ENCODE data around the gene SLC15A5.

SLC15A5 gene

DNA sequence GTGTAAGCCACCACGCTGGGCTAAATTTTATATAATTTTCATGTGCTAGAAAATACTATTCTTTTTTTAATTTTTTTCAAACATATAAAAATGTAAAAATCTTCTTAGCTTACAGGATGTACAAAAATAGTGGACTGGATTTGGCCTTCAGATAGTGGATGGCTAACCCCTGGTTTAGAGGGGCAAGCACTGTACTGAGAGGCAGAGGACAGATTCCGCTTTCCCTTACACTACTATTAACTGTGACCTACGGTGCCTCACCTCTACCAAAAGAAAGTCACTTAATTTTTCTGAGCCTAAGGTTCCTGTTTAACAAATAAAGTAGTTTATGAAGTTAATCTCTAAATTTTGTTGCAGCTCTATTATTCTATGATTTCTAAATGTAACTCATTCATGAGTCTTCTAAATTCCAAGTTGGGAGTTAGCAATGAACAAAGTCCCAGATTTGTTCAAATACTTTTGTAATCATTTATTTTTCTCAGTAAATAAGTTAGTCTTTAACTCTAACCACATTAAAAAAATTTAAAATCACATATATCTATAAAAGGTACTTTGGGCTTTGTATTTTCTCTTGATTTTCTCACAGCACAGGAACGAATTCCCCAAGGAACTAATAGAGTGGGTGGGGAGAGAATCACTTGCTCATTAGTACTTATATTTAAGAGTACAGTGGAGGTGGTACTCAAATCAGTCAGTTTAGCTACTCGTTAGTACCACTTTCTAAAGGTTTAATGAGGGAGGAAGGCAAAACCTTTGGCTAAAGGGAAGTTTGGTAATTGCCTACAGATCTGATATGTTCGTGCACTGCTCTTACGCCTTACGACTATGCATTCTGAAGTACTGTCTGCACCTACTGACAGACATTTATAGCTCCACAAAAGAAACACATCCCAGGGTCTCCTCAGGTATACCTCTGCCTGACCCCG lies 33.7 kb downstream of the SLC15A5 start:
- no peak overlapping the region for H3K4me3 ChIP-seq (ENCODE audit: low read length)
- no peaks in the 10 kb centered on the region for H3K27me3 ChIP-seq (ENCODE audit: insufficient read depth, low read length)
- no peaks in the 10 kb centered on the region for H3K4me1 ChIP-seq (ENCODE audit: insufficient read depth, low read length)
- H3K36me3 ChIP-seq (ENCODE audit: insufficient read depth, low read length) = no peaks in the 10 kb centered on the region
- no peak overlapping the region for H2AFZ ChIP-seq (ENCODE audit: low read depth, low read length)
- no peaks in the 10 kb centered on the region for H3K9me3 ChIP-seq (ENCODE audit: low read length)

DNA sequence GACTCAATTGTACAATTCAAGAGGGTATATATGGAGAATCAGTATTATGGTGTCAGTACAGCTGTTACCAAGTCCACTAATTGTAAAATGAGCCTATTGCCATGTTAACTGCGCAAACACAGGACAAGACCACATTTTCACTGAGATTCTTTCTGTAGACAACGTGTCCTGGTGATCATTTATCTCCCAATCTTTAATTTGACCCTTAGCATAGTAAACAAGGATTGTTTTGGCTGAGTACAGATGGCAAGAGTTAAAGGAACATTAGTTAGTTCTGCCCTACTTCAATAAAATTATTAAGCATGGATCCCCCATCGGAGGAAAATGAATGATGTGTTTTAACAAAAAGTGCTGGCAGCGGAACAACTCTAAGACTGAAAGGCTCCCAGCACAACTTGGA lies 36.1 kb downstream of the SLC15A5 start:
- H3K4me3 ChIP-seq (ENCODE audit: low read length) = no peak overlapping the region

DNA sequence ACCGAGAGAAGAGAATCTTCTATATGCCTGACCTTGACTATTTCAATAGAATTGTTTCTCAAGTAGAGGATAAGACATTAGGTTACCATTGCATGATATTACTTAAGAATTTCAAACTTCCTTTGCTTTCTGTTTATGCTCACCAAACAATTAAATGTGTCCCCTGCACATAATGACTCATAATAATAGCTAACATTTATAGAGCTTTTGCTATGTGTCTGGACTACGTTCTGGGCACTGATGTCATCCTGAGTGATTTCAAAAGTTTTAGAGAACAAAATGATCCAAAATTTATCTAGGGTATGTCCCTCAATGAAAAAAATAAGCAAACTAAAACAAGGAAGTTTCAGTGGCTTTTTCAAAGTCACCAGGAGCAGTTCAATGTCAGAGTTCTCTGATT lies 38.8 kb downstream of the SLC15A5 start:
- Histone ChIP-seq H2AFZ (ENCODE audit: low read depth, low read length) (no peak overlapping the region), H3K9me3 (ENCODE audit: low read length) (no peaks in the 10 kb centered on the region), H3K27me3 (ENCODE audit: insufficient read depth, low read length) (no peaks in the 10 kb centered on the region), H3K36me3 (ENCODE audit: insufficient read depth, low read length) (no peaks in the 10 kb centered on the region), H3K4me3 (ENCODE audit: low read length) (no peak overlapping the region), H3K4me1 (ENCODE audit: insufficient read depth, low read length) (no peaks in the 10 kb centered on the region)

More for the DNA sequence above, 36.1 kb downstream of the SLC15A5 start:
- Histone ChIP-seq H3K27me3 (ENCODE audit: insufficient read depth, low read length) (no peaks in the 10 kb centered on the region), H3K4me1 (ENCODE audit: insufficient read depth, low read length) (no peaks in the 10 kb centered on the region), H2AFZ (ENCODE audit: low read depth, low read length) (no peak overlapping the region), H3K9me3 (ENCODE audit: low read length) (no peaks in the 10 kb centered on the region), H3K36me3 (ENCODE audit: insufficient read depth, low read length) (no peaks in the 10 kb centered on the region)

DNA sequence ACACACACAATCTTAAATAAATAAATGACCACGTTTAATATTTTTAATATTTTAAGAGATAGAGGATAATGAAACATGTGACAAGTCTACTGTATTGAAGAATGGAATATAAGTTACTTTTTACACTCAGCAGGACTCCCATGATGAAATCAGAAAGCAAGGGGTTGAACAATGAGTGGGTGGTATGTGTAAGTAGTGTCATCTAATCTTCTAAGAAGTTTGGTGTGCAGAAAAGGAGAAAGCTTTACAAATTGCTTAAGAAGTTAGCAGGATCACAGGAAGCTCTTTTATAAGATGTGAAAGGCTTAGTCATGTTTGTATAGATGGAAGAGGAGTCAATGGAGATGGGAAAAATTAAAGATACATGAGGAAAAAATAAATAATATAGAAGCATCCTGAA lies 47.8 kb downstream of the SLC15A5 start:
- no peak overlapping the region for H2AFZ ChIP-seq (ENCODE audit: low read depth, low read length)
- H3K36me3 ChIP-seq (ENCODE audit: insufficient read depth, low read length) = no peaks in the 10 kb centered on the region
- H3K4me1 ChIP-seq (ENCODE audit: insufficient read depth, low read length) = peaks cover 3% of the 10 kb centered on the region
- H3K27me3 ChIP-seq (ENCODE audit: insufficient read depth, low read length) = no peaks in the 10 kb centered on the region
- no peaks in the 10 kb centered on the region for H3K9me3 ChIP-seq (ENCODE audit: low read length)
- no peak overlapping the region for H3K4me3 ChIP-seq (ENCODE audit: low read length)

DNA sequence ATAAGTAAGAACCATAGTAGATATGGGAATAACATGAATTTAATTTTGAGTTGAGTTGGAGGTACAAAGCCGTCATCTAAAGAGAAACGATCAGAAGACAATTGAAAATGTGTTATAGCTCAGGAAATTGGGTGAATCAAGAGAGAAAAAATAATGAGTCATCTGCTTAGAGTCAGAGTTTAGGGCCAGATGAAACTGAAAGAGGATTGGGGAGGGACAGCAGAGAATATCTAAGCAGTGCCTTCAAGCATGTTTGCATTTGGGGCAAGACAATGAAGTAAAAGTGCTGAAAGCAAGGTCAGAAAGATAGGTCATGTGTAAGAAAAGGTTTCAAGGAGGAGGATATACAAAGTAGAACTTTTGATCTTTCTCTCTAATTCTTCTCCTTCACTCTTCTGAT lies 49.4 kb downstream of the SLC15A5 start:
- Histone ChIP-seq H3K9me3 (ENCODE audit: low read length) (no peaks in the 10 kb centered on the region), H3K36me3 (ENCODE audit: insufficient read depth, low read length) (no peaks in the 10 kb centered on the region), H3K4me3 (ENCODE audit: low read length) (no peak overlapping the region), H3K4me1 (ENCODE audit: insufficient read depth, low read length) (peaks cover 3% of the 10 kb centered on the region), H2AFZ (ENCODE audit: low read depth, low read length) (no peak overlapping the region), H3K27me3 (ENCODE audit: insufficient read depth, low read length) (no peaks in the 10 kb centered on the region)

DNA sequence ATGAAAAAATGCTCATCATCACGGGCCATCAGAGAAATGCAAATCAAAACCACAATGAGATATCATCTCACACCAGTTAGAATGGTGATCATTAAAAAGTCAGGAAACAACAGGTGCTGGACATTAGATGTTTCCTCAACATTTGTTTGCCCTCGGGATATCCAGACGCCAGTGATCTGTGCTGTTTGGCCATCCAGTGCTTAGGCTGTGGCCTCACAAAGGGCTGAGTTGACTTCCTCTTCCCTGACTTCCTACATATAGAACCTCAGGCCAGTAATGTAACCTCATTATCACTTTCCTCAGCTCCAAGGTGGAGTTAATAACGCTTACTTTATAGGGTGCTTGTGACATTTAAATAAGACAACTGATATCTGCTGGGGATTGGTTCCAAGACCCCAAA lies 51.8 kb downstream of the SLC15A5 start:
- Histone ChIP-seq H3K27me3 (ENCODE audit: insufficient read depth, low read length) (no peaks in the 10 kb centered on the region), H2AFZ (ENCODE audit: low read depth, low read length) (no peak overlapping the region), H3K9me3 (ENCODE audit: low read length) (no peaks in the 10 kb centered on the region), H3K36me3 (ENCODE audit: insufficient read depth, low read length) (no peaks in the 10 kb centered on the region), H3K4me3 (ENCODE audit: low read length) (no peak overlapping the region), H3K4me1 (ENCODE audit: insufficient read depth, low read length) (peaks cover 3% of the 10 kb centered on the region)

DNA sequence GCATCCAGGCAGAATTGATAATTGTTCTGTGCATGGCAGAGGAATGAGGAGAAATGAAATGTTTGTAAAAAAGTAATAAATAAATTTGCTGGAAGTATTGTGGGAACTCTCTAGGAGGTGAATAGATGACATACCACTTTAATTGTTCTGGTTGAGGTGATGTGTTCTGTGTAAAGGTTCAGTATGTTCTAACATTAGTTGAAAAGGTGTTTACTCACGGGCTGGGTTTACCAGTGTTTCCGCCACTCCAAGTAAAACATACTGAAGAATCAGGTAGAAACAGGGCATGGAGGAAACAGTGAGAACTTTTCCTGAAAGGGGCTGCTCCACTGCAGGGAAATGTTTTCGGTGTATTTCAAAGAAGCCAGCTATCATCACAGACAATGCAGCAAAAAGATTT lies 53.3 kb downstream of the SLC15A5 start:
- Histone ChIP-seq H2AFZ (ENCODE audit: low read depth, low read length) (no peak overlapping the region), H3K27me3 (ENCODE audit: insufficient read depth, low read length) (no peaks in the 10 kb centered on the region)

DNA sequence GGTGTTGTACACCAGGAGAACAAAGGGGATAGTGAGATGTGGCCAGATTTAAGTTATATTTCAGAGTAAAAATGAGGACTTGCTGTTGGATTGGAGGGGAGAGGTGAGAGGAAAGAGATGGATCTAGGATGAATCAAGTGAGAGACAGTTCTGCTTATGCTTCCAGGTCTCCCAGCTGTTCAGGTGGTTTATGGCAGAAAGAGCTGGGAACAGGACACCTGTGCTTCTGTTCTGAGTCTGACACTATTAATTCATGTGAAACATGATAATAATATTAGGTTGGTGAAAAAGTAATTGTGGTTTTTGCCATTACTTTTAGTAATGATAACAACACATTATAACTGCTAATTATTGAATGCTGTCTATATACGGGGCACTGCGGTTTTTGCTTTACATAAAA lies 55.7 kb downstream of the SLC15A5 start:
- no peaks in the 10 kb centered on the region for H3K36me3 ChIP-seq (ENCODE audit: insufficient read depth, low read length)

More for the DNA sequence above, 53.3 kb downstream of the SLC15A5 start:
- Histone ChIP-seq H3K9me3 (ENCODE audit: low read length) (no peaks in the 10 kb centered on the region), H3K4me1 (ENCODE audit: insufficient read depth, low read length) (peaks cover 3% of the 10 kb centered on the region), H3K4me3 (ENCODE audit: low read length) (no peak overlapping the region), H3K36me3 (ENCODE audit: insufficient read depth, low read length) (no peaks in the 10 kb centered on the region)

DNA sequence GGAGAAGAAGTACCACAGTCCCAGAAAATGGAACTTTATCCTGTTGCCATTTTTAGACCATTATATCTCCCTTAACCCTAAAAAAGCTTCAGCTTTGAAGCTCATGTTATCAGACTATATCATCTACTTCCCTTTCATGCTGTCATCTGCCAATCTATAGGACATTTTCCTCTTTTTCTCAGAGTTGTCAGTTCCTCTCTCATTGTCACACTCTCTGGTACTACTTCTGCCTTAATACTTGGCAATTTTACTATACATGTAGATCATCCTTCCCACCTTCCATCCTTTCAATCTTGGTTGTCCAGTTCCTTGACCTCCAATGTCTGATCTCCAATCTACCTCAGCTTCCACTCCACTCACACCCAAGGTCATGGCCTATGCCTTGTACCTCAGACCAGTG lies 57.4 kb downstream of the SLC15A5 start:
- Histone ChIP-seq H3K4me3 (ENCODE audit: low read length) (no peak overlapping the region), H3K4me1 (ENCODE audit: insufficient read depth, low read length) (no peaks in the 10 kb centered on the region), H3K27me3 (ENCODE audit: insufficient read depth, low read length) (no peaks in the 10 kb centered on the region), H2AFZ (ENCODE audit: low read depth, low read length) (no peak overlapping the region), H3K9me3 (ENCODE audit: low read length) (no peaks in the 10 kb centered on the region), H3K36me3 (ENCODE audit: insufficient read depth, low read length) (no peaks in the 10 kb centered on the region)

More for the DNA sequence above, 55.7 kb downstream of the SLC15A5 start:
- Histone ChIP-seq H2AFZ (ENCODE audit: low read depth, low read length) (no peak overlapping the region), H3K4me1 (ENCODE audit: insufficient read depth, low read length) (no peaks in the 10 kb centered on the region), H3K4me3 (ENCODE audit: low read length) (no peak overlapping the region), H3K27me3 (ENCODE audit: insufficient read depth, low read length) (no peaks in the 10 kb centered on the region), H3K9me3 (ENCODE audit: low read length) (no peaks in the 10 kb centered on the region)

DNA sequence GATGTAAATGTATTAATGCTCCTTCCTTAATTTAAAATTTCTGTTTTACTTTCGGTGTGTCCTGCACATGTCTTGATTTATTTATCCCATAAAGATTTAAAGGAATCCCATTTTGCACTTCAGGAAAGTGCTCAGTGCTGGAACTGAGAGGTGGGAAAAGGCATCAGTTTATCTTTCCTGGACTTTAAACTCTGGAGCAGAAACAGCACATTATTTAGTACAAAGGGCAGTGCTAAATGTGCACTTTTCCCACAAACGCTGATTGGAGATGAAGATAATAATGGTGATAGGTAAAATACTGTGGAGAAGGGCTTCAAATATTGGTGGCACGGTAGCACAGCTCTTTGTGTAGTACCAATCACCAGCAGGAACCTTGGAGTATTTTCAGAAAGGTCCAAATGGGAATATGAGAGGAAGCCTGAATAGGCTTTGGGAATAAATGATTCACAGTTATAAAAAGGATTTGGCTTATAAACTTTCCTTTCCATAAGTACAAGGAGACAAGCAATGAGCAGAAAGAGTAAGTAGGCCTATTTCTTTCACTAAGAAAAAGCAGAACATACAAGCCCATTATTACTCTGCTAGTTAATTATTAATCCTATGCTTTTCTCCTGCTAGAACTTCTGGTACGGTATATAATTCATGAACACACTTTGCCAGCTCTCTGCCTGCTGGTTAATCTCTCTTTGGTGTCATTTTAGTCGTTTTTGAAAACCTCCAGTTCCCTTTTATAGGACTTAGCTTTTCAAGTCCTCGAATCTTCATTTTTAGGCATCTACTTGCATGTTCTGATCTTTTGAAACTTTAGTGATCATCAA lies 58.3 kb downstream of the SLC15A5 start:
- no peaks in the 10 kb centered on the region for H3K36me3 ChIP-seq (ENCODE audit: insufficient read depth, low read length)
- no peak overlapping the region for H2AFZ ChIP-seq (ENCODE audit: low read depth, low read length)
- H3K27me3 ChIP-seq (ENCODE audit: insufficient read depth, low read length) = no peaks in the 10 kb centered on the region
- H3K4me3 ChIP-seq (ENCODE audit: low read length) = no peak overlapping the region
- H3K9me3 ChIP-seq (ENCODE audit: low read length) = no peaks in the 10 kb centered on the region
- no peaks in the 10 kb centered on the region for H3K4me1 ChIP-seq (ENCODE audit: insufficient read depth, low read length)

DNA sequence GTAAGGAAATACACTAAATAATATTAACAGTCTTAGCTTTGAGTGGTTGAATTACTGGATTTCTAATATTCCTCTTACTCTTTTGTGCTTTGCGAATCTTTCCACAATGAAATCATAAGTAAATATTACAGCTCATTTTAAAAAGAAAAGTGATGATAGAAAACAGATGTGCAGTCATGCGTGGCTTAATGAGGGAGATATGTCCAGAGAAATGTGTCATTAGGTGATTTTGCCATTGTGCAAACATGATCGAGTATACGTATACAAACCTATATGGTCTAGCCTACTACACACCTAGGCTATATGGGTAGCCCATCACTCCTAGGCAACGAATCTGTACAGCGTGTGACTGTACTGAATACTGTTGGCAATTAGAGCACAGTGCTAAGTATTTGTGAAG lies 59.3 kb downstream of the SLC15A5 start:
- no peaks in the 10 kb centered on the region for H3K27me3 ChIP-seq (ENCODE audit: insufficient read depth, low read length)
- H3K9me3 ChIP-seq (ENCODE audit: low read length) = no peaks in the 10 kb centered on the region
- H3K4me1 ChIP-seq (ENCODE audit: insufficient read depth, low read length) = no peaks in the 10 kb centered on the region
- no peak overlapping the region for H2AFZ ChIP-seq (ENCODE audit: low read depth, low read length)
- H3K36me3 ChIP-seq (ENCODE audit: insufficient read depth, low read length) = no peaks in the 10 kb centered on the region
- no peak overlapping the region for H3K4me3 ChIP-seq (ENCODE audit: low read length)

DNA sequence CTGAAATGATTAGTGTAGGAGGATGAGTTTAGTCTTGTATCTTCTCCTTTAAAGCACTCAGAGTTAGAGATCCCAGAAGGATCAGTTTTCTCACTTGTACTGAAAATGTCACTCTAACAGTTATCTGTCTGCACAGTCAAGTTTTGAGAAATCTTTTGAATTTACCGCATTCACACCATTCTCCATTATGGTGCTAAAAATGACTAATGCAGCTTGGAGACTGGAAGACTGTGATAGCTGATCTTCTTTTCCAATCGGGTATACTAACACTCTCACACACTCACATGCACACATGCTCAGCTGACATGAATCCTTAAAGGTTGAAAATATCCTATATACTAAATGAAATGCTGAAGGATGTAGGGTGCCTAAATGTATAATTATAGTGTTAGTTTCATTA lies 65.8 kb downstream of the SLC15A5 start:
- Histone ChIP-seq H3K27me3 (ENCODE audit: insufficient read depth, low read length) (no peaks in the 10 kb centered on the region), H3K9me3 (ENCODE audit: low read length) (no peaks in the 10 kb centered on the region), H3K36me3 (ENCODE audit: insufficient read depth, low read length) (no peaks in the 10 kb centered on the region), H3K4me1 (ENCODE audit: insufficient read depth, low read length) (no peaks in the 10 kb centered on the region), H3K4me3 (ENCODE audit: low read length) (no peak overlapping the region), H2AFZ (ENCODE audit: low read depth, low read length) (no peak overlapping the region)

DNA sequence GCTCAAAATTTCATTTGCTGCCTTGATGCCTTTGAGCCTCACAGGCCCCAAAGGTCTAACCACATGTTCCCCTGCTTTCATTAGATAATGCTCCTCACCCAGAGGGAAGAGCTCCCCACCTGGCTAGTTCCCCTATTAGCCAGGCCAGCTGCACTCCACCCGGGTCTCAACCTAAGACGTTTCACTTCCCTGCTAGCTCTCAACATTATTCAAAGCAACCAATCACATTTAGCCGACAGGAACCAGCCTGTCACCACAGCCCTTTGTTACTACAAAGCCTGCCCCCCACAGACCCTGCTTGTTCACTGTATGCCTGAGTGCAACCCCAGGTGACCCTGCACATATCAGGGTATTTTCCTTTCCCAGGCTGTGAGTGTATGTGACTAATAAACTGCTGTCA lies 78.6 kb downstream of the SLC15A5 start:
- Histone ChIP-seq H3K36me3 (ENCODE audit: insufficient read depth, low read length) (no peaks in the 10 kb centered on the region), H3K27me3 (ENCODE audit: insufficient read depth, low read length) (no peaks in the 10 kb centered on the region), H3K9me3 (ENCODE audit: low read length) (no peaks in the 10 kb centered on the region), H3K4me3 (ENCODE audit: low read length) (no peak overlapping the region), H2AFZ (ENCODE audit: low read depth, low read length) (no peak overlapping the region), H3K4me1 (ENCODE audit: insufficient read depth, low read length) (peaks cover 5% of the 10 kb centered on the region)

Data from neuron (in vitro differentiated cells).